Epithelial cell of proximal tubule (primary cell): ENCODE data around the gene SLC25A22. TPM values are rescaled to one million over a fixed set of nuclear protein-coding genes. Genes with fewer than 3 reads are reported as not detected.
A peak's percentile ranks its signal among the peaks of the same experiment; 100 is the strongest.

Source experiments
- DNase-seq: peaks from one replicate; pipeline ENCODE4 v3.0.0-alpha.2; 2011; ENCODE audit warnings: low read depth
- H3K4me3 ChIP-seq: 2 replicates; pipeline ENCODE4 v1.5.1; 2011; ENCODE audit warnings: low read depth, mild to moderate bottlenecking, low read length
- total RNA-seq: library from RNA; depleted of rRNA; stranded (reverse); fragments of >200 nt; gene quantifications from 2 replicates; pipeline ENCODE4 v1.2.3, GENCODE V29; 2015
- TF ChIP-seq, protein P1 (sequence below): conservative IDR thresholded peaks from 2 replicates; pipeline ENCODE4 v1.5.1; 2012; ENCODE audit warnings: low read depth, mild to moderate bottlenecking, low read length

Gene SLC25A22
- total RNA-seq, 1 donor from 2014 or later, result 20.1 TPM

DNA sequence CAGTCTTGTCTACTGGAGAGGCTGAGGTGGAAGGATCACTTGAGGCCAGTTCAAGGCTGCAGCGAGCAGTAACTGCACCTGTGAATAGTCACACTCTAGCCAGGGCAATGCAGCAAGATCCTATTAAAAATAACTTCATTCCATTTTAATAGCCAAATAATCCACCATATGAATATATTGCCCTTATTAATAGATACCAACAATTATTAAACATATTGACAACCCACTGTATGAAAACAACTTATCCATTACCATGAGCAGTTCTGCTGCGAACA lies 31.2 kb downstream of the SLC25A22 start:
- DNase-seq, result no peak
- TF ChIP-seq, protein P1, sequence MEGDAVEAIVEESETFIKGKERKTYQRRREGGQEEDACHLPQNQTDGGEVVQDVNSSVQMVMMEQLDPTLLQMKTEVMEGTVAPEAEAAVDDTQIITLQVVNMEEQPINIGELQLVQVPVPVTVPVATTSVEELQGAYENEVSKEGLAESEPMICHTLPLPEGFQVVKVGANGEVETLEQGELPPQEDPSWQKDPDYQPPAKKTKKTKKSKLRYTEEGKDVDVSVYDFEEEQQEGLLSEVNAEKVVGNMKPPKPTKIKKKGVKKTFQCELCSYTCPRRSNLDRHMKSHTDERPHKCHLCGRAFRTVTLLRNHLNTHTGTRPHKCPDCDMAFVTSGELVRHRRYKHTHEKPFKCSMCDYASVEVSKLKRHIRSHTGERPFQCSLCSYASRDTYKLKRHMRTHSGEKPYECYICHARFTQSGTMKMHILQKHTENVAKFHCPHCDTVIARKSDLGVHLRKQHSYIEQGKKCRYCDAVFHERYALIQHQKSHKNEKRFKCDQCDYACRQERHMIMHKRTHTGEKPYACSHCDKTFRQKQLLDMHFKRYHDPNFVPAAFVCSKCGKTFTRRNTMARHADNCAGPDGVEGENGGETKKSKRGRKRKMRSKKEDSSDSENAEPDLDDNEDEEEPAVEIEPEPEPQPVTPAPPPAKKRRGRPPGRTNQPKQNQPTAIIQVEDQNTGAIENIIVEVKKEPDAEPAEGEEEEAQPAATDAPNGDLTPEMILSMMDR, result no peak
- no peak overlapping the region for H3K4me3 ChIP-seq

DNA sequence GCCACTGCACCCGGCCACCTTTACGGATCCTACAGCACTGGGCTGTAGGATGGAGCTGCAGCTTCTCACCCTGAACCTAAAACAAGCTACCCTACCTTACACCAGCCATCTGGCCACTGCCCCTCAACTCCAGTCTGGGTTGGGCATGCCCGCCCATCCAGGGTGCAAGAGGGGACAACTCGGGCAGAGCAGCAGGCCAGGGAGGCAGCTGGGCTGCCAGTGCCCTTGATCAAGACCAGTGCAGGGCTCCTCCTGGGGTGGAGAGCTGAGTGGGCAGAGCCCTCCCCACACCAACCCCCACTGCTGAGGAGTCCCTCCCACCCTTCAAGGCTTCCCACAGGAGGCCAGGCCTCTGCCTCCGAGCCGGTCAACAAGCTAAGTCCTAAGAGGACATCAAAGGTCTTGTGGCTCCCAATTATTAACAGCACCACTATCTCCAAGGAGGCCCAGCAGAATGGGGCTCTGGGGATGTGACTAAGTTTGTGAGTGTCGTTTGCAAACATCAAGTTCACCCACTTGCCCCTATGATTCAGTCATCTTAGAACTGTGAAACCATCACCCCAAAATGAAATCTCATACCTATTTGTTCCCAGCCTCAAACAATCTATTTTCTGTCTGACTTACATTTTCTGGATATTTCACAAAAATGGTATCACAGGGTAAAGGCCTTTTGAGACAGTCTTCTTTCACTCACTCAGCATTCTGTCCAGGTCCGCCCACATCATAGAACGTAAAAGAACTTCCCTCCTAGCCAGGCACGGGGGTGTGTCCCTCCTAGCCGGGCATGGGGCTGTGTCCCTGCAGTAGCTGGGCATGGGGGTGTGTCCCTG lies 31.8 kb downstream of the SLC25A22 start:
- DNase-seq, result no peak
- no peak overlapping the region for H3K4me3 ChIP-seq
- TF ChIP-seq, protein P1, result no peak

DNA sequence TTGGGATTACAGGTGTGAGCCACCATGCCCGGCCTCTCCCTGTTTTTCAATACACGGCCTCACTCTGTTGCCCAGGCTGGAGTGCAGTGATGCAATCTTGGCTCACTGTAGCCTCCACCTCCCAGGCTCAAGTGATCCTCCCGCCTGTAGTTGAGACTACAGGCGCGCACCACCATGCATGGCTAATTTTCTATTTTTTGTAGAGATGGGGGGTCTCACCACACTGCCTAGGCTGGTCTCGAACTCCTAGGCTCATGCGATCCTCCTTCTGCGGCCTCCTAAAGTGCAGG lies 32.3 kb downstream of the SLC25A22 start:
- DNase-seq, result no peak
- TF ChIP-seq, protein P1, result no peak
- no peak overlapping the region for H3K4me3 ChIP-seq

DNA sequence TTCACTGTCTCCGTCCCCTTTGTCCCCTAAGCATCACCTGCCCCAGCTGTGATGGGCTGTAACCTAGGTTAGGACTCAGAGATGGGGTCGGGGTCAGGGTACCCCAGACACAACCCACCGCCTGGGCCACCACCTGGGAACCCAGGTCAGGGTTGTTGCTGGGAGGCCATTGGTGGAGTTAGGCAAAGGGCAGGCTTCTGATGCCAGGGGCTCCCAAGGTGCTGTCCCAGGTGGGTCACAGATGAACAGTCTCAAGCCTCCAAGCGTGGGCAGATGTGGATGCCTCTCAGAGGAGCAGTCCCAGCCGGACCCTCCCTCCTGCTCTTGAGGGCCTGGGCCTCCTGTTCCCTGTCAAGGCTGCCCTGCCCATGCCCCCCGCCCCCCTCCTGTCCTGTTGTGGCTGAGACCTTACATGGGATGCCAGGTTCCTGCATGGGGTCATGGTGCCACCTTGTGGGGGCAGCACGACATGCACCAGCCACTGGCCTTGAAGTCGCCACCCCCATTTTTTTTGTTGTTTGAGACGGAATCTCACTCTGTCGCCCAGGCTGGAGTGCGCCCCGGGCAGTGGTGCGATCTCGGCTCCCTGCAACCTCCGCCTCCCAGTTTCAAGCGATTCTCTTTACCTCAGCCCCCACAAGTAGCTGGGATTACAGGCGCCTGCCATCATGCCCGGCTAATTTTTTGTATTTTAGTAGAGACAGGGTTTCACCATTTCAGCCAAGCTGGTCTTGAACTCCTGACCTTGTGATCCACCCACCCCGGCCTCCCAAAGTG lies 32.9 kb downstream of the SLC25A22 start:
- H3K4me3 ChIP-seq, result no peak overlapping the region
- TF ChIP-seq, protein P1, result peak; percentile 59
- DNase-seq, result no peak

DNA sequence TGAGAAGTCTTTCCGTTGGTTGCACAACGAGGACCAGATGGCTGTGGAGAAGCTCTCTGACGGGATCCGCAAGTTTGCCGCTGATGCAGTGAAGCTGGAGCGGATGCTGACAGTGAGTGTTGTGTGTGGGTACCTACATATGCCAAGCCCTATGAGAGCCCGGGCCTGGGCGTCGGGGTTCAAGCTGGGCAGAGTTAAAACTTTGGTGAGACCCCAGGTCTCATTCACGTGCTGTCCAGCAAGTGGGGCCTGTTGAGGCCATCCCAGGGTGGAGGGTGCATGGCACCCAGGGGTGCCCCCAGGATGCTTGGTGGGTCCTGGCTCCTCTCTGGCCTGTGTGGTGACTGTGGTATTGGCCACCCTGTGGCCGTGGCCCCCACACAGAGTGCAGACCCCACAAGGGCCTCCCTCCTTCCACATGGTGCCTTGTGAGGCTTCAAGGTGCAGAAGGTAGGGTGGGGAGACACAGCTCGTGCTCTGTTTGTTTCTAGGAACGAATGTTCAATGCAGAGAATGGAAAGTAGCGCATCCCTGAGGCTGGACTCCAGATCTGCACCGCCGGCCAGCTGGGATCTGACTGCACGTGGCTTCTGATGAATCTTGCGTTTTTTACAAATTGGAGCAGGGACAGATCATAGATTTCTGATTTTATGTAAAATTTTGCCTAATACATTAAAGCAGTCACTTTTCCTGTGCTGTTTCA lies 33.6 kb downstream of the SLC25A22 start:
- no peak for DNase-seq
- H3K4me3 ChIP-seq, result no peak overlapping the region
- TF ChIP-seq, protein P1, result no peak

DNA sequence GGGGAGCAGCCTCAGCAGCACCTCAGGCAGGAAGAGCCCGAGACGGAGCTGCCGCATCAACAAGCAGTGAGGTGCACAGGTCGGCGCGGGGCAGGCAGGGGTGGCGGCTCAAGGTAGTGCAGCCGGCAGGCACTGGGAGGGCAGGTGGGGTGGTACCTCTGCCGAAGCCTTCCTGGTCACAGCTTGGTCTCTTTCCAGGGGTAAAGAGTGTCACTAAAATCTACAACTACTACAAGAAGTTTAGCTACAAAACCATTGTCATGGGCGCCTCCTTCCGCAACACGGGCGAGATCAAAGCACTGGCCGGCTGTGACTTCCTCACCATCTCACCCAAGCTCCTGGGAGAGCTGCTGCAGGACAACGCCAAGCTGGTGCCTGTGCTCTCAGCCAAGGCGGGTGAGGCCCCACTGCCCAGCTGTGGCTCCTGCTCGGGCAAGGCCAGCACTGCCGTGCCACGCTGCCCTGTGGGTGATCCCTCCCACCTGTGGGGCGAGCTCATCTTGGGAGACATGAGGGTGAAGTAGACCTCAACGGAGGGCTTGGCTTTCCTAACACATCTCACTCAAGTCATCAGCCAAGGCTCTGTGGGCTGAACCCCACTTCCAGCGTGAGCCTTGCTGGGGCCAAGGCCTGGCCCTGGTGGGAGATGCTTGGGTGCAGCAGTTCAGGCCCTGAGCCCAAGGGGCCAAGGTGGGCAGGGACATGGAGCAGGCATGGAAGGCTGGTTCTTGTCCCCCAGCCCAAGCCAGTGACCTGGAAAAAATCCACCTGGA lies 34.3 kb downstream of the SLC25A22 start:
- H3K4me3 ChIP-seq, result no peak overlapping the region
- DNase-seq, result no peak
- TF ChIP-seq, protein P1, result no peak
